Astrocyte (in vitro differentiated cells and primary cell): ENCODE results near the gene COMMD1.

Source experiments
- EZH2 ChIP-seq: IDR thresholded peaks from 2 replicates; pipeline ENCODE4 v1.6.1; 2012; ENCODE audit warnings: mild to moderate bottlenecking, low read length, inconsistent platforms; ENCODE audit not compliant: insufficient read depth
- TF ChIP-seq, protein P1 (sequence below): IDR thresholded peaks from 2 replicates; pipeline ENCODE4 v1.5.1; 2011; ENCODE audit warnings: low read depth, mild to moderate bottlenecking, inconsistent platforms, low read length, moderate library complexity; ENCODE audit not compliant: insufficient read depth

- TF ChIP-seq, protein P1, sequence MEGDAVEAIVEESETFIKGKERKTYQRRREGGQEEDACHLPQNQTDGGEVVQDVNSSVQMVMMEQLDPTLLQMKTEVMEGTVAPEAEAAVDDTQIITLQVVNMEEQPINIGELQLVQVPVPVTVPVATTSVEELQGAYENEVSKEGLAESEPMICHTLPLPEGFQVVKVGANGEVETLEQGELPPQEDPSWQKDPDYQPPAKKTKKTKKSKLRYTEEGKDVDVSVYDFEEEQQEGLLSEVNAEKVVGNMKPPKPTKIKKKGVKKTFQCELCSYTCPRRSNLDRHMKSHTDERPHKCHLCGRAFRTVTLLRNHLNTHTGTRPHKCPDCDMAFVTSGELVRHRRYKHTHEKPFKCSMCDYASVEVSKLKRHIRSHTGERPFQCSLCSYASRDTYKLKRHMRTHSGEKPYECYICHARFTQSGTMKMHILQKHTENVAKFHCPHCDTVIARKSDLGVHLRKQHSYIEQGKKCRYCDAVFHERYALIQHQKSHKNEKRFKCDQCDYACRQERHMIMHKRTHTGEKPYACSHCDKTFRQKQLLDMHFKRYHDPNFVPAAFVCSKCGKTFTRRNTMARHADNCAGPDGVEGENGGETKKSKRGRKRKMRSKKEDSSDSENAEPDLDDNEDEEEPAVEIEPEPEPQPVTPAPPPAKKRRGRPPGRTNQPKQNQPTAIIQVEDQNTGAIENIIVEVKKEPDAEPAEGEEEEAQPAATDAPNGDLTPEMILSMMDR, result no peak
- TF ChIP-seq EZH2, result no peak
These were observed 194.2 kb downstream of the COMMD1 start for GRCh38 chr2:62099523-62100175.
